Regular cardiac myocyte (primary cell): ENCODE measurements around the gene ST8SIA5. TPM values are rescaled to one million over a fixed set of nuclear protein-coding genes. Genes with fewer than 3 reads are reported as not detected.

ENCODE experiments used
- total RNA-seq: library from RNA; depleted of rRNA; stranded (reverse); fragments of >200 nt; gene quantifications from 2 replicates; pipeline ENCODE4 v1.2.3, GENCODE V29; 2014

The ST8SIA5 gene
- total RNA-seq: not detected in 2 replicates

DNA sequence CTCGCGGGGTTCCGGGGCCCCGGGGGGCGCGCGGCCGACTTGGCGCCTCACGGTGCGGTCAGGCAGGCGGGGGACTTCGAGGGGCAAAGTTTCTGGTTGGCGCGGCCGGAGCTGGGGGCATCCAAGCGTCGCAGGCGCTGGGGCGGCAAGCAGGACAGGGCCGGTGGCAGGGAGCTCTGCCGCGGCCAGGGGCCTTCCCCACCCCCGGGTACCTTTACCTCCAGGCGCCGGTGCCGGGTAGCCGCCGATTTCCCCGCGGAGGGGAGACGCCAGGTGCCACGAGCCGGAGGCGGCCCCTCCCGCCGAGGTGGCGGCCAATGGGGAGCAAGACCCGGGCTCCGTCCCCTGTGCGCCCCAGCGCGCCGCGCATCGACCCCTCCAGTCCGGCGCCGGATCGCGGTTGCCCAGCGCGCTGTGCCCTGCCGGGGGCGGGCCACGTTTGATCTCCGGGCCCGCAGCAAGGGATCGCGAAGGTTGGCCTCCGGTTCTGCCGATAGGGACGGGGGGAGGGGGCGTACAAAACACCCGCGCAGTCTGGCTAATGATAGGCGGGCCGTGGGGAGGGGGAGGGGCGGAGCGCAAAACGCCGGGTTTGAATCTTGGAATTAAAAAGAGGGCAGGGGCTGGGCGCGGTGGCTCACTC is at the start of gene ST8SIA5:
Gene ST8SIA5 (minus strand): TSS at position 495 of the 643 bp plus-strand sequence. CDS start 545 bp downstream, outside the sequence.

GRCh38 chr18:46657115-46657955 is 99.5 kb downstream of the ST8SIA5 start, which contains the start of gene LOXHD1:
Gene LOXHD1 (minus strand): TSS chr18:46657220. CDS start chr18:46657033, 187 bp downstream.

Other genes with a start within 250 kb of the ST8SIA5 start
- gene LOXHD1, start 99.8 kb downstream of the ST8SIA5 start, total RNA-seq: not detected in 2 replicates
- gene PIAS2, start 160.5 kb upstream of the ST8SIA5 start, total RNA-seq: 15.0 and 23.1 TPM in 2 replicates
- gene KATNAL2, start 160.5 kb upstream of the ST8SIA5 start, total RNA-seq: 0.96 and 2.5 TPM in 2 replicates